GM10248 (cell line): Measurements from ENCODE around the gene HASPIN.

Source experiments
- CTCF ChIA-PET: fragments of 300-600 bp; sonication (Branson Sonifier 250); formaldehyde crosslinking; extraction: SDS; loops from one replicate; lab custom pipeline; 2021; ENCODE audit warnings: antibody characterized with exemption; lab: Yijun Ruan, JAX
- POLR2A ChIA-PET: fragments of 350-650 bp; sonication (Branson Sonifier 250); formaldehyde crosslinking; extraction: SDS; loops from one replicate; lab custom pipeline; 2020; ENCODE audit warnings: antibody characterized with exemption; lab: Yijun Ruan, JAX
- DNase-seq: peaks from one replicate; pipeline ENCODE4 v3.0.0; 2012; ENCODE audit errors: extremely low spot score
- TF ChIP-seq, protein P1 (sequence below): IDR thresholded peaks from 2 replicates; pipeline ENCODE4 v1.5.1; 2012; ENCODE audit warnings: mild to moderate bottlenecking, low read depth; ENCODE audit errors: extremely low read depth, missing control alignments, control extremely low read depth

HASPIN gene

DNA sequence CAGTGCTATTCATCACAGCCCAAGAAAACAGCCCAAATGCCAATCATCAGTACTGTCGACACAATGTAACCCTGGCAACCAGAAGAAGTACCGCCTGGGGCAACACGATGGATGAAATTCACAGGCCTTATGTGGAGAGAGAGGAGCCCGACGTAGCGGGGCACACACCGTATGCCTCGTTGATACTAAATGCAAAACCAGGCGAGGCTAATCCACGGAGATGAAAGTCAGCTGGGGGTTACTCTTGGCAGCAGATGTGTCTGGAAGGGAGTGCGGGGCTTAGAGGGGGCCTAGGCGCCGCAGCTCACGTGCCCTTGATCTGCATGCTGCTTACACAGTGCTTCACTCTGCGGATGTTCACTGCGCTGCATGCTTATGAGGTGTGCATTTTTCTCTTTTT is 47.4 kb downstream of the HASPIN start:
- CTCF ChIA-PET = interaction anchor here (1.5 to 2.7 kb wide), 2 partner anchors 33 to 39 kb away, joined by 4 to 13 read pairs; no protein-coding TSS in a partner anchor
- POLR2A ChIA-PET = no interaction called here
- DNase-seq = peak; percentile 5
- TF ChIP-seq, protein P1, sequence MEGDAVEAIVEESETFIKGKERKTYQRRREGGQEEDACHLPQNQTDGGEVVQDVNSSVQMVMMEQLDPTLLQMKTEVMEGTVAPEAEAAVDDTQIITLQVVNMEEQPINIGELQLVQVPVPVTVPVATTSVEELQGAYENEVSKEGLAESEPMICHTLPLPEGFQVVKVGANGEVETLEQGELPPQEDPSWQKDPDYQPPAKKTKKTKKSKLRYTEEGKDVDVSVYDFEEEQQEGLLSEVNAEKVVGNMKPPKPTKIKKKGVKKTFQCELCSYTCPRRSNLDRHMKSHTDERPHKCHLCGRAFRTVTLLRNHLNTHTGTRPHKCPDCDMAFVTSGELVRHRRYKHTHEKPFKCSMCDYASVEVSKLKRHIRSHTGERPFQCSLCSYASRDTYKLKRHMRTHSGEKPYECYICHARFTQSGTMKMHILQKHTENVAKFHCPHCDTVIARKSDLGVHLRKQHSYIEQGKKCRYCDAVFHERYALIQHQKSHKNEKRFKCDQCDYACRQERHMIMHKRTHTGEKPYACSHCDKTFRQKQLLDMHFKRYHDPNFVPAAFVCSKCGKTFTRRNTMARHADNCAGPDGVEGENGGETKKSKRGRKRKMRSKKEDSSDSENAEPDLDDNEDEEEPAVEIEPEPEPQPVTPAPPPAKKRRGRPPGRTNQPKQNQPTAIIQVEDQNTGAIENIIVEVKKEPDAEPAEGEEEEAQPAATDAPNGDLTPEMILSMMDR = no peak

DNA sequence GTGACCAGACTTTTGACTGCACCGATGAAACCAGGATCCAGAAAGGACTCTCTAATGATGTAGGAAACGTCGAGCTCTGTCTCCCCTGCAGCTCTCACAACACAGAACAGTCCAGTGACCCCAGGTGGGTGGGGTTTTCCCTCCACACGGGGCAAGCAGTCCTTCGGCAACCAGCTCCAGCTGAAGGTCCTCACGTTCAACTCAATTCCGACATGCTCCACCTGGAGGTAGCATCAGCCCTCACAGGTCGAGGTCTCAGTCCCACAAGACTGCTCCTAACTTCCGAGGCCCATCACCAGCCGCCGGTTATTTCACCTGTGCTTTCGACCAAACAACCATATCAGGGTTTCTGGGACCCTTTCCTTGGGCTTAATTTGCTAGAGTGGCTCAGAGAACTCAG is 49.1 kb downstream of the HASPIN start:
- peak; percentile 10 for DNase-seq
- ChIA-PET CTCF (interaction anchor here (1.4 to 2.7 kb wide), 2 partner anchors 35 to 55 kb away, joined by 3 to 13 read pairs; no protein-coding TSS in a partner anchor), POLR2A (interaction anchor here (0.6 kb wide), 1 partner anchor 44 kb away, joined by 4 read pairs; no protein-coding TSS in a partner anchor)
- TF ChIP-seq, protein P1 = no peak

DNA sequence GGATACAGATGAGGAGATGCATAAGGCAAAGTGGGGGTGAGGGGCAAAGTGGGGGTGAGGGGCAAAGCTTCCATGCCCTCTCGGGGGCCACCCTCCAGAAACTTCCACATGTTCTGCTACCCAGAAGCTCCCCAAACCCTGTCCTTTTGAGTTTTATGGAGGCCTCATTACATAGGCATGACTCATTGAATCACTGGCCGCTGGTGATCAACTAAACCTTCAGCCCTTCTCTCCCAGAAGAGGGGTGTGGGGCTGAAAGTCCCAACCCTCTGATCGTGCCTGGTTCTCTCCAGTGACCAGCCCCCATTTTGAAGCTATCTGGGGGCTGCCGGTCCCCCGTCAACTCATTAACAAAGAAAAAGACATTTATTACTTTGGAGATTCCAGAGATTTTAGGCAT is 49.8 kb downstream of the HASPIN start:
- TF ChIP-seq, protein P1 = no peak
- CTCF ChIA-PET = interaction anchor here (1.1 to 1.4 kb wide), 2 partner anchors 54 to 73 kb away, joined by 3 to 4 read pairs; partner anchors contain the start of gene NCBP3
- POLR2A ChIA-PET = no interaction called here
- no peak for DNase-seq

DNA sequence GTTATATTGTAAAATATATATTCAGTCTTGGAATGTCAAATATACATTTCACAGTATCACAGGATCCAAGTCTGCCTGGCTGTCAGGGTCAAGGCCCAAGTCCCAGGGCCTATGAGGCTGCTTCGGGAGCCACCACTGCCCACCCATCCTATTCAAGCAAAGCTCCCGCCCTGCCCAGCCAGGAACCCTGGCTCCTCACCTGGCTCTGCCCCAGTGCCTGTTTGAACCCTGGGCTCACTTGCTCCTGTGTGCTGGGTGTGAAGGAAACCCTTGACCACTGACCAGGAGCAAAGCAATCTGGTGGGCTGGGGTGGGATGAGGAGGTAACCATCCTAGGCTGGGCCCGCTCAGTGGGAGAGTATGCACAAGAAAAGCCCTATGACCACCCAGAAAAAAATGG is 50.3 kb downstream of the HASPIN start:
- DNase-seq = no peak
- TF ChIP-seq, protein P1 = no peak
- CTCF ChIA-PET = interaction anchor here (1.1 kb wide), 1 partner anchor 72 kb away, joined by 4 read pairs; the partner anchor contains the start of gene NCBP3
- POLR2A ChIA-PET = no interaction called here
